HCT116 (cell line): ENCODE results near the gene CLIC6. TPM values are rescaled to one million over a fixed set of nuclear protein-coding genes. Genes with fewer than 3 reads are reported as not detected.

Experiments
- ATAC-seq: fragments of 200-7000 bp; cut with Tn5 transposase; 2 replicates; pipeline ENCODE4 v1.9.1; 2020; ENCODE audit warnings: mild to moderate bottlenecking, moderate library complexity
- BruUV-seq: library from RNA; stranded (reverse); fragments of 400-500 nt; replicated peaks from 2 replicates; lab custom pipeline; 2021; lab: Mats Ljungman, UMichigan
- CTCF ChIA-PET: fragments of 300-600 bp; sonication (Branson Sonifier 250); formaldehyde crosslinking; loops from one replicate; lab custom pipeline; 2021; ENCODE audit warnings: antibody characterized with exemption; lab: Charles Lee
- POLR2A ChIA-PET: fragments of 300-600, 350-600 bp; sonication (Branson Sonifier 250); formaldehyde crosslinking; loops from one replicate; lab custom pipeline; 2021; ENCODE audit warnings: antibody characterized with exemption; lab: Charles Lee
- RAD21 ChIA-PET, 2 experiments: fragments of 300-600 bp; sonication (Branson Sonifier 250); formaldehyde crosslinking; loops; one replicate each; lab custom pipeline; 2023; ENCODE audit warnings: low total read pairs in 2 of 2; ENCODE audit not compliant: uncharacterized antibody in 2 of 2, unreplicated experiment in 2 of 2, low non-redundant PET in 1 of 2; lab: Charles Lee
- DNase-seq: peaks from one replicate; pipeline ENCODE4 v3.0.0-alpha.2; 2010; ENCODE audit warnings: low read depth, low spot score
- H2AFZ ChIP-seq: fragments of 200-600 bp; shearing (Covaris generic), sonication (generic); 2 replicates; pipeline ENCODE4 v1.6.1; 2017; ENCODE audit warnings: low read depth, mixed run types, mixed read lengths, antibody characterized with exemption, low read length; ENCODE audit not compliant: poor library complexity, severe bottlenecking
- H3K27ac ChIP-seq: 2 replicates; pipeline ENCODE4 v1.5.1; 2012; ENCODE audit warnings: low read depth, low read length
- H3K27me3 ChIP-seq: fragments of 200-600 bp; sonication (generic); 2 replicates; pipeline ENCODE4 v1.6.1; 2016; ENCODE audit warnings: mixed run types, low read length, mixed read lengths; ENCODE audit not compliant: insufficient read depth
- H3K36me3 ChIP-seq, 2 experiments: fragments of 200-500 bp in 1 of 2; fragments of 200-600 bp in 1 of 2; sonication (Bioruptor generic) in 1 of 2; sonication (generic) in 1 of 2; 2 replicates each; pipeline versions ENCODE4 v1.5.1 to v1.6.1; 2014 to 2016; ENCODE audit warnings: low read length in 2 of 2, inconsistent platforms in 1 of 2, mixed read lengths in 1 of 2, mixed run types in 1 of 2; ENCODE audit not compliant: insufficient read depth in 2 of 2, control insufficient read depth in 1 of 2
- H3K4me1 ChIP-seq, 2 experiments: fragments of 200-600 bp in 1 of 2; sonication (generic) in 1 of 2; 2 replicates each; pipeline versions ENCODE4 v1.5.1 to v1.6.1; 2012 to 2017; ENCODE audit warnings: low read length in 2 of 2, inconsistent platforms in 1 of 2, mild to moderate bottlenecking in 1 of 2, mixed read lengths in 1 of 2, mixed run types in 1 of 2, moderate library complexity in 1 of 2; ENCODE audit not compliant: insufficient read depth in 2 of 2, control insufficient read depth in 1 of 2
- H3K4me2 ChIP-seq: fragments of 200-600 bp; sonication (generic); 2 replicates; pipeline ENCODE4 v1.6.1; 2017; ENCODE audit warnings: mixed run types, low read length, mixed read lengths
- H3K4me3 ChIP-seq, 2 experiments: fragments of 200-600 bp in 1 of 2; sonication (generic) in 1 of 2; replicated peaks in 1 of 2; 2 replicates each; pipeline ENCODE4 v1.5.1; 2011 to 2016; ENCODE audit warnings: low read length in 2 of 2, control low read depth in 1 of 2, low read depth in 1 of 2, mild to moderate bottlenecking in 1 of 2, mixed read lengths in 1 of 2, mixed run types in 1 of 2
- H3K79me2 ChIP-seq: fragments of 200-600 bp; sonication (generic); 2 replicates; pipeline ENCODE4 v1.6.1; 2017; ENCODE audit warnings: mild to moderate bottlenecking, mixed run types, low read length, moderate library complexity, mixed read lengths; ENCODE audit not compliant: insufficient read depth
- H3K9ac ChIP-seq: fragments of 200-600 bp; sonication (generic); 2 replicates; pipeline ENCODE4 v1.6.1; 2016; ENCODE audit warnings: low read length, mixed read lengths
- H3K9me2 ChIP-seq: fragments of 200-600 bp; sonication (generic), shearing (Covaris generic); 2 replicates; pipeline ENCODE4 v1.6.1; 2017; ENCODE audit warnings: mixed run types, mild to moderate bottlenecking, moderate library complexity; ENCODE audit not compliant: insufficient read depth
- H3K9me3 ChIP-seq, 2 experiments: fragments of 200-500 bp in 1 of 2; fragments of 200-600 bp in 1 of 2; sonication (Bioruptor generic) in 1 of 2; sonication (generic) in 1 of 2; 2 replicates each; pipeline ENCODE4 v1.6.1; 2014 to 2017; ENCODE audit warnings: low read length in 2 of 2, mixed read lengths in 2 of 2, inconsistent platforms in 1 of 2, low read depth in 1 of 2, mild to moderate bottlenecking in 1 of 2, mixed run types in 1 of 2, moderate library complexity in 1 of 2; ENCODE audit not compliant: control insufficient read depth in 1 of 2, insufficient read depth in 1 of 2
- H4K20me1 ChIP-seq: fragments of 200-600 bp; sonication (generic), shearing (Covaris generic); 2 replicates; pipeline ENCODE4 v1.6.1; 2017; ENCODE audit warnings: mixed run types, mild to moderate bottlenecking, moderate library complexity; ENCODE audit not compliant: insufficient read depth
- EZH2 ChIP-seq: fragments of 200-600 bp; sonication (generic); IDR thresholded peaks from 2 replicates; pipeline ENCODE4 v1.6.1; 2017; ENCODE audit warnings: antibody characterized with exemption, mixed run types
- EZH2phosphoT487 ChIP-seq: fragments of 200-600 bp; IDR thresholded peaks from 2 replicates; pipeline ENCODE4 v1.6.1; 2018; ENCODE audit warnings: antibody characterized with exemption, borderline replicate concordance
- FOSL1 ChIP-seq: IDR thresholded peaks from 2 replicates; pipeline ENCODE4 v1.6.1; 2012; ENCODE audit warnings: low read depth
- POLR2A ChIP-seq: IDR thresholded peaks from 2 replicates; pipeline ENCODE4 v1.7.0; 2011; ENCODE audit warnings: borderline replicate concordance; ENCODE audit not compliant: insufficient read depth, insufficient read length; ENCODE audit errors: extremely low read depth
- SRF ChIP-seq: IDR thresholded peaks from 2 replicates; pipeline ENCODE4 v1.6.1; 2012; ENCODE audit warnings: low read depth
- TCF7L2 ChIP-seq: IDR thresholded peaks from 2 replicates; pipeline ENCODE4 v1.7.0; 2011; ENCODE audit warnings: borderline replicate concordance, inconsistent platforms; ENCODE audit not compliant: insufficient read depth, insufficient read length; ENCODE audit errors: extremely low read depth
- ZFX ChIP-seq: fragments of 450-650 bp; IDR thresholded peaks from 2 replicates; pipeline ENCODE4 v1.6.1; 2017
- intact Hi-C: fragments of 100-400 bp; cut with micrococcal nuclease; formaldehyde crosslinking; loops from 2 replicates; pipeline ENCODE4 v1.10.0; 2022
- total RNA-seq: library from RNA; stranded (reverse); gene quantifications from one replicate; pipeline ENCODE4 v1.2.1, GENCODE V29; 2021; ENCODE audit not compliant: unreplicated experiment
- TF ChIP-seq, protein P1 (sequence below): IDR thresholded peaks from 2 replicates; pipeline ENCODE4 v1.6.1; 2012; ENCODE audit warnings: low read depth

CLIC6 gene
- total RNA-seq, 1 experiment from 2014 or later = 0.05 TPM

DNA sequence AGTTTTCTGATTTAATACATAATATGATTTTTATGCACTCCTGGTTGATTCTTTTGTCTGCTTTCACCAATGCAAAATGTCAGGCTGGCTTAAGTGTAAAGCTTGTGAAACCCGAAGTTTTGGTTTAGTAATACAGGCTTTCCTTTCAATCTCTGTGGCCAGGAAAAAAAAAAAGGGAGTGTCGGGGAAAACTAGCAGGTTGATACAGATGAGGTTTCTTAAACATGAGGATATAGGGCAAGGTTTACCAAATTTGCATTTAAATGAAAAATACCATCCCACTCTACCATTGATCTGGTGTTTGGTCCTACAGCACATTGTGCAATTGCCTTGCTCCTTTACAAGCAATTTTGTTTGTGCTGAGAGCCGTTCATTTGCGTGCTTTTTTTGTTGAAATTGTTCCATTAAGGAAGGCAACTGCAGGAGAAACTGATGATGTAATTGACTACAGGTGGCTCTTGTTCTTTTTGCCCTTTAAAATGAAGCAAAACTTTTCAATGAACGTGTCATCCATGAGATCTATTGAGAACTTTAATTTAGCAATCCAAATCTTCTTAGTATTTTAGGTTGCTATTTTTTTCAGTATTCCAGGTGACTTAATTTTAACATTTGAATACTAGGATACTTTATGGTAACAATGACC is 22.7 kb downstream of the CLIC6 start (continued):
- TF ChIP-seq, protein P1, sequence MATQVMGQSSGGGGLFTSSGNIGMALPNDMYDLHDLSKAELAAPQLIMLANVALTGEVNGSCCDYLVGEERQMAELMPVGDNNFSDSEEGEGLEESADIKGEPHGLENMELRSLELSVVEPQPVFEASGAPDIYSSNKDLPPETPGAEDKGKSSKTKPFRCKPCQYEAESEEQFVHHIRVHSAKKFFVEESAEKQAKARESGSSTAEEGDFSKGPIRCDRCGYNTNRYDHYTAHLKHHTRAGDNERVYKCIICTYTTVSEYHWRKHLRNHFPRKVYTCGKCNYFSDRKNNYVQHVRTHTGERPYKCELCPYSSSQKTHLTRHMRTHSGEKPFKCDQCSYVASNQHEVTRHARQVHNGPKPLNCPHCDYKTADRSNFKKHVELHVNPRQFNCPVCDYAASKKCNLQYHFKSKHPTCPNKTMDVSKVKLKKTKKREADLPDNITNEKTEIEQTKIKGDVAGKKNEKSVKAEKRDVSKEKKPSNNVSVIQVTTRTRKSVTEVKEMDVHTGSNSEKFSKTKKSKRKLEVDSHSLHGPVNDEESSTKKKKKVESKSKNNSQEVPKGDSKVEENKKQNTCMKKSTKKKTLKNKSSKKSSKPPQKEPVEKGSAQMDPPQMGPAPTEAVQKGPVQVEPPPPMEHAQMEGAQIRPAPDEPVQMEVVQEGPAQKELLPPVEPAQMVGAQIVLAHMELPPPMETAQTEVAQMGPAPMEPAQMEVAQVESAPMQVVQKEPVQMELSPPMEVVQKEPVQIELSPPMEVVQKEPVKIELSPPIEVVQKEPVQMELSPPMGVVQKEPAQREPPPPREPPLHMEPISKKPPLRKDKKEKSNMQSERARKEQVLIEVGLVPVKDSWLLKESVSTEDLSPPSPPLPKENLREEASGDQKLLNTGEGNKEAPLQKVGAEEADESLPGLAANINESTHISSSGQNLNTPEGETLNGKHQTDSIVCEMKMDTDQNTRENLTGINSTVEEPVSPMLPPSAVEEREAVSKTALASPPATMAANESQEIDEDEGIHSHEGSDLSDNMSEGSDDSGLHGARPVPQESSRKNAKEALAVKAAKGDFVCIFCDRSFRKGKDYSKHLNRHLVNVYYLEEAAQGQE = no peak
- no peak for TF ChIP-seq POLR2A
- no peak for TF ChIP-seq FOSL1
- TF ChIP-seq ZFX = no peak
- TF ChIP-seq EZH2 = no peak
- no peak for TF ChIP-seq SRF
- TF ChIP-seq TCF7L2 = no peak

DNA sequence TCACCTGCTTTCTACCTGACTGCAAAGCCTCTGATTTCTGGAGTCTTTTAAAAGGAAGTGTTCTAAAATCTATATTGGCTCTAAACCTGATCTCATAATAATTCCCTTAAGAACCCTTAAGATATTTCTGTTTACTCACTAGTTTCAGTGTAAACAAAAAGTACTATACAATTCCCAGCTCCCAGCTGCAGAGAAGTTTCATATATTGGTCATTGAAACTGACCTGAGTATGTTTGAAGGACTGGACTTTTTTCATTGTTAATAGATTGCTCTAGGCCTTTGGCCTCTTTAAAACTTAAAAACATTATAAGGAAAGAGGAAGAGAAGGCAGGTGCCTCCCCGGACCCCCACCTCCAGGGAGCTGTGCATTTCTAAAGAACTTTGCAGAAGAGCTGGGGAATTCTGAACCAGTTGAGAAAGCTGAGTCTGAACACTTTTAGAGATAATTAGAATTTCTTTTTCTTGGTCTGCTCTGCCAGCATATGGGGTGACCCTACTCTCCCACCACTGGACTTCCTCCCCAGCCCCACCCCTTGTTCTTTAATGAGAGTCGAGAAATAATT is 23.7 kb downstream of the CLIC6 start:
- Histone ChIP-seq H3K27ac (no peak overlapping the region), H3K36me3 (no peaks in the 10 kb centered on the region), H3K9ac (no peak overlapping the region), H3K4me1 (peaks cover 10 to 15% of the 10 kb centered on the region in 2 experiments), H3K27me3 (peaks cover 3% of the 10 kb centered on the region; the same call in 1 of the 2 replicates), H3K4me2 (no peak overlapping the region), H3K9me2 (no peaks in the 10 kb centered on the region), H3K79me2 (no peaks in the 10 kb centered on the region), H3K4me3 (no peak overlapping the region), H3K9me3 (no peaks in the 10 kb centered on the region), H2AFZ (no peak overlapping the region), H4K20me1 (no peaks in the 10 kb centered on the region)
- no peak for TF ChIP-seq EZH2phosphoT487
- DNase-seq (no peak), ATAC-seq (no peak)
- BruUV-seq = no TSS peak
- ChIA-PET CTCF (interaction anchor here (1.0 to 2.4 kb wide), 5 partner anchors 13 to 1147 kb away, joined by 3 to 20 read pairs (median 4); no protein-coding TSS in a partner anchor), RAD21 (interaction anchor here in 1 of 2 experiments (1.5 kb wide), 1 partner anchor 53 kb away, joined by 4 read pairs; no protein-coding TSS in a partner anchor), POLR2A (no interaction called here)
- intact Hi-C loops = loop anchor here (5.0 kb wide), 3 partner anchors 195 to 1335 kb away; no protein-coding TSS in a partner anchor
